HEK293 (cell line): Measurements from ENCODE around the gene DISC1.
A peak's percentile ranks its signal among the peaks of the same experiment; 100 is the strongest.

Experiments
- GFI1B ChIP-seq: fragments of 450-650 bp; formaldehyde crosslinking; IDR thresholded peaks from 2 replicates; pipeline ENCODE4 v1.5.1; 2016; ENCODE audit warnings: missing biosample characterization, missing genetic modification characterization
- KLF16 ChIP-seq: fragments of 450-650 bp; formaldehyde crosslinking; IDR thresholded peaks from 2 replicates; pipeline ENCODE4 v1.5.1; 2017; ENCODE audit warnings: missing biosample characterization, missing genetic modification characterization
- WT1 ChIP-seq: fragments of 450-650 bp; formaldehyde crosslinking; IDR thresholded peaks from 2 replicates; pipeline ENCODE4 v1.5.1; 2016; ENCODE audit warnings: missing biosample characterization, missing genetic modification characterization
- YY1 ChIP-seq: fragments of 450-650 bp; formaldehyde crosslinking; IDR thresholded peaks from 2 replicates; pipeline ENCODE4 v1.5.1; 2018; ENCODE audit warnings: missing biosample characterization, missing genetic modification characterization
- ZBTB1 ChIP-seq: fragments of 450-650 bp; formaldehyde crosslinking; IDR thresholded peaks from 2 replicates; pipeline ENCODE4 v1.5.1; 2016; ENCODE audit warnings: missing biosample characterization, missing genetic modification characterization
- ZNF175 ChIP-seq: fragments of 450-650 bp; formaldehyde crosslinking; IDR thresholded peaks from 2 replicates; pipeline ENCODE4 v1.5.1; 2016; ENCODE audit warnings: missing biosample characterization, missing genetic modification characterization
- ZNF266 ChIP-seq: fragments of 450-650 bp; formaldehyde crosslinking; IDR thresholded peaks from 2 replicates; pipeline ENCODE4 v1.5.1; 2016; ENCODE audit warnings: missing biosample characterization, missing genetic modification characterization, low read depth
- ZNF302 ChIP-seq: fragments of 450-650 bp; formaldehyde crosslinking; IDR thresholded peaks from 2 replicates; pipeline ENCODE4 v1.5.1; 2016; ENCODE audit warnings: missing biosample characterization, missing genetic modification characterization, low read depth
- ZNF433 ChIP-seq: fragments of 450-650 bp; formaldehyde crosslinking; IDR thresholded peaks from 2 replicates; pipeline ENCODE4 v1.5.1; 2016; ENCODE audit warnings: missing biosample characterization, missing genetic modification characterization, low read depth
- ZNF473 ChIP-seq: fragments of 450-650 bp; formaldehyde crosslinking; IDR thresholded peaks from 2 replicates; pipeline ENCODE4 v1.5.1; 2017; ENCODE audit warnings: missing biosample characterization, missing genetic modification characterization
- ZNF501 ChIP-seq: fragments of 450-650 bp; formaldehyde crosslinking; IDR thresholded peaks from 2 replicates; pipeline ENCODE4 v1.5.1; 2016; ENCODE audit warnings: missing biosample characterization, missing genetic modification characterization
- ZNF510 ChIP-seq: fragments of 450-650 bp; formaldehyde crosslinking; IDR thresholded peaks from 2 replicates; pipeline ENCODE4 v1.5.1; 2018; ENCODE audit warnings: mild to moderate bottlenecking, missing genetic modification characterization, missing biosample characterization; ENCODE audit not compliant: insufficient replicate concordance
- ZNF514 ChIP-seq: fragments of 450-650 bp; formaldehyde crosslinking; IDR thresholded peaks from 2 replicates; pipeline ENCODE4 v1.5.1; 2016; ENCODE audit warnings: missing biosample characterization, missing genetic modification characterization
- ZNF548 ChIP-seq: fragments of 450-650 bp; formaldehyde crosslinking; IDR thresholded peaks from 2 replicates; pipeline ENCODE4 v1.5.1; 2016; ENCODE audit warnings: missing biosample characterization, missing genetic modification characterization
- ZNF624 ChIP-seq: fragments of 450-650 bp; formaldehyde crosslinking; IDR thresholded peaks from 2 replicates; pipeline ENCODE4 v1.5.1; 2017; ENCODE audit warnings: missing biosample characterization, missing genetic modification characterization
- ZNF654 ChIP-seq: fragments of 450-650 bp; formaldehyde crosslinking; IDR thresholded peaks from 2 replicates; pipeline ENCODE4 v1.5.1; 2016; ENCODE audit warnings: low read depth, missing biosample characterization, missing genetic modification characterization
- ZNF677 ChIP-seq: fragments of 450-650 bp; IDR thresholded peaks from 2 replicates; pipeline ENCODE4 v1.5.0; 2018; ENCODE audit warnings: missing biosample characterization, mild to moderate bottlenecking, missing genetic modification characterization, moderate library complexity
- TF ChIP-seq, protein P1 (sequence below): fragments of 450-650 bp; formaldehyde crosslinking; IDR thresholded peaks from 2 replicates; pipeline ENCODE4 v1.5.1; 2016; ENCODE audit warnings: missing biosample characterization, missing genetic modification characterization, borderline replicate concordance
- TF ChIP-seq, protein P2 (sequence below): fragments of 450-650 bp; formaldehyde crosslinking; IDR thresholded peaks from 2 replicates; pipeline ENCODE4 v1.5.1; 2016; ENCODE audit warnings: missing biosample characterization, missing genetic modification characterization
- TF ChIP-seq, protein P3 (sequence below): fragments of 450-650 bp; formaldehyde crosslinking; IDR thresholded peaks from 2 replicates; pipeline ENCODE4 v1.5.1; 2016; ENCODE audit warnings: missing biosample characterization, missing genetic modification characterization
- TF ChIP-seq, protein P4 (sequence below): fragments of 450-650 bp; formaldehyde crosslinking; IDR thresholded peaks from 2 replicates; pipeline ENCODE4 v1.5.1; 2016; ENCODE audit warnings: missing biosample characterization, missing genetic modification characterization
- TF ChIP-seq, protein P5 (sequence below): fragments of 450-650 bp; formaldehyde crosslinking; IDR thresholded peaks from 2 replicates; pipeline ENCODE4 v1.5.1; 2016; ENCODE audit warnings: missing biosample characterization, missing genetic modification characterization
- TF ChIP-seq, protein P6 (sequence below): fragments of 450-650 bp; formaldehyde crosslinking; IDR thresholded peaks from 2 replicates; pipeline ENCODE4 v1.5.1; 2017; ENCODE audit warnings: missing biosample characterization, missing genetic modification characterization

The DISC1 gene

DNA sequence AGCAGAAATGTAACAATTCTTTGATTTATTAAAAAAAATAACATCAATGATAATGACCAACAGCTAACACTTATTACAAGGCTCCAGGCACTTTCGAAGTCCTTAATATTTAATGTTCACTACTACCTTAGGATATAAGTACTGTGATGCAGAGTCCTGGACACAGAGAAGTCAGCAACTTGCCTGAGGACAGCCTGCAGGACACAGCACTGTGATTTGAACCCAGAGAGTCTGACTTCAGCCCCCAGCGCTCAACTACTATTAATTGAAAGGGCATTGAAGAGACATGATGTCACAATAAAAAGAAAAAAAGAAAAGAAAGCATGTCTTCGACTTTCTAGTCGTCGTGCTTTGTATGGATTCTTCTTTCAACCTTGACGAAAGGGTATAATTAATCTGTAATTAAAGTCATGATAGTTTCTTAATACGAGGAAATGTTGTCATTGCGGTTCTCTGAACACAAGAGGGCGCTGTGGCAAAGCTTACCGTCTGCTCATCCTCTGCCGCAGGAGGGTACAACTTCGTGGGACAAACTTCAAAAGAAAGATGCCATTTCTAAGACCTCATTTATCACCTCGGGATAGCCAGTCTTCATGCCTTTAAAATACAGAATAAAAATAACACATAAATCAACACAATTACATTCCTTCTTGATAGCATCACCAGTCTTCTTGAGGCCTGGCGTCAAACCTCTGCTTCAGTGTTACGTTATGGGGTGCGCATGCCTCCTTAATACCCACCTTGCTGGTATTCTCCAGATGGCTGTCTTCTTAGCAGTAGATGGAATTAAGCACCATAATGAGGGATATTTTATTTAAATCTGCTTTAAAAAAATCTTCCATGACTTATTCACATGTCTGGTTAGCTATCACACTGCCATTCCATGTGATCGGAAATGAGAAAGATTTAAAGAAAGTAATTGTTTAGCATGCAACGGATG lies 240.1 kb downstream of the DISC1 start (continued):
- TF ChIP-seq, protein P1, sequence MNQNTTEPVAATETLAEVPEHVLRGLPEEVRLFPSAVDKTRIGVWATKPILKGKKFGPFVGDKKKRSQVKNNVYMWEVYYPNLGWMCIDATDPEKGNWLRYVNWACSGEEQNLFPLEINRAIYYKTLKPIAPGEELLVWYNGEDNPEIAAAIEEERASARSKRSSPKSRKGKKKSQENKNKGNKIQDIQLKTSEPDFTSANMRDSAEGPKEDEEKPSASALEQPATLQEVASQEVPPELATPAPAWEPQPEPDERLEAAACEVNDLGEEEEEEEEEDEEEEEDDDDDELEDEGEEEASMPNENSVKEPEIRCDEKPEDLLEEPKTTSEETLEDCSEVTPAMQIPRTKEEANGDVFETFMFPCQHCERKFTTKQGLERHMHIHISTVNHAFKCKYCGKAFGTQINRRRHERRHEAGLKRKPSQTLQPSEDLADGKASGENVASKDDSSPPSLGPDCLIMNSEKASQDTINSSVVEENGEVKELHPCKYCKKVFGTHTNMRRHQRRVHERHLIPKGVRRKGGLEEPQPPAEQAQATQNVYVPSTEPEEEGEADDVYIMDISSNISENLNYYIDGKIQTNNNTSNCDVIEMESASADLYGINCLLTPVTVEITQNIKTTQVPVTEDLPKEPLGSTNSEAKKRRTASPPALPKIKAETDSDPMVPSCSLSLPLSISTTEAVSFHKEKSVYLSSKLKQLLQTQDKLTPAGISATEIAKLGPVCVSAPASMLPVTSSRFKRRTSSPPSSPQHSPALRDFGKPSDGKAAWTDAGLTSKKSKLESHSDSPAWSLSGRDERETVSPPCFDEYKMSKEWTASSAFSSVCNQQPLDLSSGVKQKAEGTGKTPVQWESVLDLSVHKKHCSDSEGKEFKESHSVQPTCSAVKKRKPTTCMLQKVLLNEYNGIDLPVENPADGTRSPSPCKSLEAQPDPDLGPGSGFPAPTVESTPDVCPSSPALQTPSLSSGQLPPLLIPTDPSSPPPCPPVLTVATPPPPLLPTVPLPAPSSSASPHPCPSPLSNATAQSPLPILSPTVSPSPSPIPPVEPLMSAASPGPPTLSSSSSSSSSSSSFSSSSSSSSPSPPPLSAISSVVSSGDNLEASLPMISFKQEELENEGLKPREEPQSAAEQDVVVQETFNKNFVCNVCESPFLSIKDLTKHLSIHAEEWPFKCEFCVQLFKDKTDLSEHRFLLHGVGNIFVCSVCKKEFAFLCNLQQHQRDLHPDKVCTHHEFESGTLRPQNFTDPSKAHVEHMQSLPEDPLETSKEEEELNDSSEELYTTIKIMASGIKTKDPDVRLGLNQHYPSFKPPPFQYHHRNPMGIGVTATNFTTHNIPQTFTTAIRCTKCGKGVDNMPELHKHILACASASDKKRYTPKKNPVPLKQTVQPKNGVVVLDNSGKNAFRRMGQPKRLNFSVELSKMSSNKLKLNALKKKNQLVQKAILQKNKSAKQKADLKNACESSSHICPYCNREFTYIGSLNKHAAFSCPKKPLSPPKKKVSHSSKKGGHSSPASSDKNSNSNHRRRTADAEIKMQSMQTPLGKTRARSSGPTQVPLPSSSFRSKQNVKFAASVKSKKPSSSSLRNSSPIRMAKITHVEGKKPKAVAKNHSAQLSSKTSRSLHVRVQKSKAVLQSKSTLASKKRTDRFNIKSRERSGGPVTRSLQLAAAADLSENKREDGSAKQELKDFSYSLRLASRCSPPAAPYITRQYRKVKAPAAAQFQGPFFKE: no peak
- 0 out of 2 replicates have a peak, but pooled peaks have one; percentile 19 for TF ChIP-seq WT1 (tag by site-specific recombination)
- TF ChIP-seq ZNF175 (tag by site-specific recombination): no peak
- no peak for TF ChIP-seq ZNF514
- TF ChIP-seq, protein P2, sequence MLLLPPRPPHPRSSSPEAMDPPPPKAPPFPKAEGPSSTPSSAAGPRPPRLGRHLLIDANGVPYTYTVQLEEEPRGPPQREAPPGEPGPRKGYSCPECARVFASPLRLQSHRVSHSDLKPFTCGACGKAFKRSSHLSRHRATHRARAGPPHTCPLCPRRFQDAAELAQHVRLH (tag by site-specific recombination): peak; percentile 27; the same call in 1 of the 2 replicates
- no peak for TF ChIP-seq ZNF473 (tag by site-specific recombination)
- no peak for TF ChIP-seq ZNF510 (tag by site-specific recombination)
- TF ChIP-seq GFI1B: no peak
- no peak for TF ChIP-seq ZNF433 (tag by site-specific recombination)
- peak; percentile 47; the same call in 1 of the 2 replicates for TF ChIP-seq ZNF501 (tag by site-specific recombination)
- TF ChIP-seq, protein P3, sequence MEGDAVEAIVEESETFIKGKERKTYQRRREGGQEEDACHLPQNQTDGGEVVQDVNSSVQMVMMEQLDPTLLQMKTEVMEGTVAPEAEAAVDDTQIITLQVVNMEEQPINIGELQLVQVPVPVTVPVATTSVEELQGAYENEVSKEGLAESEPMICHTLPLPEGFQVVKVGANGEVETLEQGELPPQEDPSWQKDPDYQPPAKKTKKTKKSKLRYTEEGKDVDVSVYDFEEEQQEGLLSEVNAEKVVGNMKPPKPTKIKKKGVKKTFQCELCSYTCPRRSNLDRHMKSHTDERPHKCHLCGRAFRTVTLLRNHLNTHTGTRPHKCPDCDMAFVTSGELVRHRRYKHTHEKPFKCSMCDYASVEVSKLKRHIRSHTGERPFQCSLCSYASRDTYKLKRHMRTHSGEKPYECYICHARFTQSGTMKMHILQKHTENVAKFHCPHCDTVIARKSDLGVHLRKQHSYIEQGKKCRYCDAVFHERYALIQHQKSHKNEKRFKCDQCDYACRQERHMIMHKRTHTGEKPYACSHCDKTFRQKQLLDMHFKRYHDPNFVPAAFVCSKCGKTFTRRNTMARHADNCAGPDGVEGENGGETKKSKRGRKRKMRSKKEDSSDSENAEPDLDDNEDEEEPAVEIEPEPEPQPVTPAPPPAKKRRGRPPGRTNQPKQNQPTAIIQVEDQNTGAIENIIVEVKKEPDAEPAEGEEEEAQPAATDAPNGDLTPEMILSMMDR (tag by site-specific recombination): peak; percentile 85
- TF ChIP-seq ZNF548: no peak
- peak; percentile 87 for TF ChIP-seq ZNF654 (tag by site-specific recombination)
- TF ChIP-seq ZBTB1 (tag by site-specific recombination): no peak
- TF ChIP-seq YY1 (tag by site-specific recombination): no peak
- TF ChIP-seq, protein P4, sequence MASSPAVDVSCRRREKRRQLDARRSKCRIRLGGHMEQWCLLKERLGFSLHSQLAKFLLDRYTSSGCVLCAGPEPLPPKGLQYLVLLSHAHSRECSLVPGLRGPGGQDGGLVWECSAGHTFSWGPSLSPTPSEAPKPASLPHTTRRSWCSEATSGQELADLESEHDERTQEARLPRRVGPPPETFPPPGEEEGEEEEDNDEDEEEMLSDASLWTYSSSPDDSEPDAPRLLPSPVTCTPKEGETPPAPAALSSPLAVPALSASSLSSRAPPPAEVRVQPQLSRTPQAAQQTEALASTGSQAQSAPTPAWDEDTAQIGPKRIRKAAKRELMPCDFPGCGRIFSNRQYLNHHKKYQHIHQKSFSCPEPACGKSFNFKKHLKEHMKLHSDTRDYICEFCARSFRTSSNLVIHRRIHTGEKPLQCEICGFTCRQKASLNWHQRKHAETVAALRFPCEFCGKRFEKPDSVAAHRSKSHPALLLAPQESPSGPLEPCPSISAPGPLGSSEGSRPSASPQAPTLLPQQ: 0 out of 2 replicates have a peak, but pooled peaks have one; percentile 25
- no peak for TF ChIP-seq ZNF624 (tag by site-specific recombination)
- no peak for TF ChIP-seq ZNF302 (tag by site-specific recombination)
- TF ChIP-seq ZNF677 (tag by site-specific recombination): no peak
- TF ChIP-seq, protein P5, sequence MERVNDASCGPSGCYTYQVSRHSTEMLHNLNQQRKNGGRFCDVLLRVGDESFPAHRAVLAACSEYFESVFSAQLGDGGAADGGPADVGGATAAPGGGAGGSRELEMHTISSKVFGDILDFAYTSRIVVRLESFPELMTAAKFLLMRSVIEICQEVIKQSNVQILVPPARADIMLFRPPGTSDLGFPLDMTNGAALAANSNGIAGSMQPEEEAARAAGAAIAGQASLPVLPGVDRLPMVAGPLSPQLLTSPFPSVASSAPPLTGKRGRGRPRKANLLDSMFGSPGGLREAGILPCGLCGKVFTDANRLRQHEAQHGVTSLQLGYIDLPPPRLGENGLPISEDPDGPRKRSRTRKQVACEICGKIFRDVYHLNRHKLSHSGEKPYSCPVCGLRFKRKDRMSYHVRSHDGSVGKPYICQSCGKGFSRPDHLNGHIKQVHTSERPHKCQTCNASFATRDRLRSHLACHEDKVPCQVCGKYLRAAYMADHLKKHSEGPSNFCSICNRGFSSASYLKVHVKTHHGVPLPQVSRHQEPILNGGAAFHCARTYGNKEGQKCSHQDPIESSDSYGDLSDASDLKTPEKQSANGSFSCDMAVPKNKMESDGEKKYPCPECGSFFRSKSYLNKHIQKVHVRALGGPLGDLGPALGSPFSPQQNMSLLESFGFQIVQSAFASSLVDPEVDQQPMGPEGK (tag by site-specific recombination): 0 out of 2 replicates have a peak, but pooled peaks have one; percentile 8
- TF ChIP-seq, protein P6, sequence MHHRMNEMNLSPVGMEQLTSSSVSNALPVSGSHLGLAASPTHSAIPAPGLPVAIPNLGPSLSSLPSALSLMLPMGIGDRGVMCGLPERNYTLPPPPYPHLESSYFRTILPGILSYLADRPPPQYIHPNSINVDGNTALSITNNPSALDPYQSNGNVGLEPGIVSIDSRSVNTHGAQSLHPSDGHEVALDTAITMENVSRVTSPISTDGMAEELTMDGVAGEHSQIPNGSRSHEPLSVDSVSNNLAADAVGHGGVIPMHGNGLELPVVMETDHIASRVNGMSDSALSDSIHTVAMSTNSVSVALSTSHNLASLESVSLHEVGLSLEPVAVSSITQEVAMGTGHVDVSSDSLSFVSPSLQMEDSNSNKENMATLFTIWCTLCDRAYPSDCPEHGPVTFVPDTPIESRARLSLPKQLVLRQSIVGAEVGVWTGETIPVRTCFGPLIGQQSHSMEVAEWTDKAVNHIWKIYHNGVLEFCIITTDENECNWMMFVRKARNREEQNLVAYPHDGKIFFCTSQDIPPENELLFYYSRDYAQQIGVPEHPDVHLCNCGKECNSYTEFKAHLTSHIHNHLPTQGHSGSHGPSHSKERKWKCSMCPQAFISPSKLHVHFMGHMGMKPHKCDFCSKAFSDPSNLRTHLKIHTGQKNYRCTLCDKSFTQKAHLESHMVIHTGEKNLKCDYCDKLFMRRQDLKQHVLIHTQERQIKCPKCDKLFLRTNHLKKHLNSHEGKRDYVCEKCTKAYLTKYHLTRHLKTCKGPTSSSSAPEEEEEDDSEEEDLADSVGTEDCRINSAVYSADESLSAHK (tag by site-specific recombination): no peak
- no peak for TF ChIP-seq ZNF266 (tag by site-specific recombination)
- no peak for TF ChIP-seq KLF16 (tag by site-specific recombination)
